ENCODE results near the gene DEDD. TPM values are rescaled to one million over a fixed set of nuclear protein-coding genes. Genes with fewer than 3 reads are reported as not detected.

The DEDD gene
- total RNA-seq, 1 experiment from 2014 or later, result 32.8 TPM

- peaks cover 4% of the 10 kb centered on the region; the same call in 1 of the 2 replicates for H3K79me2 ChIP-seq (ENCODE audit: insufficient read depth, low read length)
- CTCF ChIA-PET, result interaction anchor here (0.7 to 3.5 kb wide), 9 partner anchors 8 to 262 kb away, joined by 3 to 25 read pairs (median 8); no protein-coding TSS in a partner anchor
- DNase-seq (ENCODE audit: low read depth, low spot score) (no peak), ATAC-seq (no peak)
- H3K36me3 ChIP-seq (ENCODE audit: control insufficient read depth in 1 of 2, insufficient read depth in 2 of 2, low read length in 2 of 2), result peaks cover 9 to 10% of the 10 kb centered on the region in 2 experiments; a peak in 3 of 4 replicates
- no peak overlapping the region for H3K9ac ChIP-seq (ENCODE audit: low read length)
- H3K4me1 ChIP-seq (ENCODE audit: control insufficient read depth in 1 of 2, insufficient read depth in 2 of 2, low read length in 2 of 2), result peaks cover 10 to 42% of the 10 kb centered on the region in 2 experiments
- H3K4me3 ChIP-seq (replicated peaks in 1 of 2; ENCODE audit: low read depth in 1 of 2, low read length in 2 of 2), result no peak overlapping the region
- H3K9me2 ChIP-seq (ENCODE audit: insufficient read depth), result no peaks in the 10 kb centered on the region
- TF ChIP-seq EZH2 (IDR thresholded peaks at IDR 0.05) (no peak), ZNF274 (IDR thresholded peaks at IDR 0.05; ENCODE audit: low read depth, low read length) (no peak)
- no peak overlapping the region for H2AFZ ChIP-seq (ENCODE audit: low read depth, low read length, poor library complexity, severe bottlenecking)
- H3K9me3 ChIP-seq (ENCODE audit: control insufficient read depth in 1 of 2, insufficient read depth in 1 of 2, low read depth in 1 of 2, low read length in 2 of 2), result no peaks in the 10 kb centered on the region
- intact Hi-C loops (cut with micrococcal nuclease), result loop anchor here (2.0 to 5.0 kb wide), 2 partner anchors 52 to 74 kb away; partner anchors contain the start of genes F11R and USF1
- H4K20me1 ChIP-seq (ENCODE audit: insufficient read depth), result no peaks in the 10 kb centered on the region
- RAD21 ChIA-PET (ENCODE audit: low non-redundant PET in 1 of 2, low total read pairs in 2 of 2, uncharacterized antibody in 2 of 2, unreplicated experiment in 2 of 2), result interaction anchor here (0.9 to 1.4 kb wide), 2 partner anchors 23 to 99 kb away, joined by 3 read pairs; no protein-coding TSS in a partner anchor
- POLR2A ChIA-PET, result no interaction called here
- H3K27me3 ChIP-seq (ENCODE audit: insufficient read depth, low read length), result no peaks in the 10 kb centered on the region
- no peak overlapping the region for H3K27ac ChIP-seq (ENCODE audit: low read depth, low read length)
- no peak overlapping the region for H3K4me2 ChIP-seq (ENCODE audit: low read length)
- BruUV-seq (replicated peaks), result no TSS peak
These were observed 35.9 kb downstream of the DEDD start for GRCh38 chr1:161096530-161096929.

- Histone ChIP-seq H3K9ac (ENCODE audit: low read length) (no peak overlapping the region), H3K9me3 (ENCODE audit: control insufficient read depth in 1 of 2, insufficient read depth in 1 of 2, low read depth in 1 of 2, low read length in 2 of 2) (no peaks in the 10 kb centered on the region), H3K27me3 (ENCODE audit: insufficient read depth, low read length) (no peaks in the 10 kb centered on the region), H3K9me2 (ENCODE audit: insufficient read depth) (no peaks in the 10 kb centered on the region), H3K4me1 (ENCODE audit: control insufficient read depth in 1 of 2, insufficient read depth in 2 of 2, low read length in 2 of 2) (peaks cover 10 to 47% of the 10 kb centered on the region in 2 experiments), H3K79me2 (ENCODE audit: insufficient read depth, low read length) (no peaks in the 10 kb centered on the region), H3K27ac (ENCODE audit: low read depth, low read length) (no peak overlapping the region), H4K20me1 (ENCODE audit: insufficient read depth) (no peaks in the 10 kb centered on the region), H3K36me3 (ENCODE audit: control insufficient read depth in 1 of 2, insufficient read depth in 2 of 2, low read length in 2 of 2) (peaks cover 5 to 8% of the 10 kb centered on the region in 2 experiments; a peak in 3 of 4 replicates), H2AFZ (ENCODE audit: low read depth, low read length, poor library complexity, severe bottlenecking) (no peak overlapping the region), H3K4me2 (ENCODE audit: low read length) (no peak overlapping the region), H3K4me3 (replicated peaks in 1 of 2; ENCODE audit: low read depth in 1 of 2, low read length in 2 of 2) (no peak overlapping the region)
- POLR2A ChIA-PET, result interaction anchor here (1.1 kb wide), 1 partner anchor 50 kb away, joined by 3 read pairs; the partner anchor contains the start of gene USF1
- RAD21 ChIA-PET (ENCODE audit: low non-redundant PET in 1 of 2, low total read pairs in 2 of 2, uncharacterized antibody in 2 of 2, unreplicated experiment in 2 of 2), result interaction anchor here (0.9 to 1.4 kb wide), 2 partner anchors 22 to 98 kb away, joined by 3 read pairs; no protein-coding TSS in a partner anchor
- TF ChIP-seq JUND (IDR thresholded peaks at IDR 0.05) (no peak), EZH2 (IDR thresholded peaks at IDR 0.05) (no peak), SP1 (IDR thresholded peaks at IDR 0.05; ENCODE audit: low read depth) (no peak), MAX (IDR thresholded peaks at IDR 0.05) (no peak), POLR2A (IDR thresholded peaks at IDR 0.05; ENCODE audit: borderline replicate concordance, extremely low read depth, insufficient read depth, insufficient read length) (no peak), SIN3A (IDR thresholded peaks at IDR 0.05; ENCODE audit: low read depth) (no peak), POLR2AphosphoS5 (IDR thresholded peaks at IDR 0.05; ENCODE audit: low read depth, low read length) (no peak), ZBTB33 (IDR thresholded peaks at IDR 0.05; ENCODE audit: extremely low read depth, insufficient replicate concordance, low read length) (no peak), EGR1 (IDR thresholded peaks at IDR 0.05; ENCODE audit: low read depth) (no peak), REST (IDR thresholded peaks at IDR 0.05; ENCODE audit: low read depth) (no peak), FOSL1 (IDR thresholded peaks at IDR 0.05; ENCODE audit: low read depth) (no peak)
- DNase-seq (ENCODE audit: low read depth, low spot score) (no peak), ATAC-seq (no peak)
- CTCF ChIA-PET, result interaction anchor here (1.1 to 3.5 kb wide), 6 partner anchors 9 to 261 kb away, joined by 3 to 25 read pairs (median 10); no protein-coding TSS in a partner anchor
- intact Hi-C loops (cut with micrococcal nuclease), result loop anchor here (2.0 to 5.0 kb wide), 2 partner anchors 51 to 74 kb away; partner anchors contain the start of genes F11R and USF1
- BruUV-seq (replicated peaks), result no TSS peak
These were observed 36.5 kb downstream of the DEDD start for GRCh38 chr1:161096015-161096414.

All from HCT116 (cell line).